HG02885 (cell line): ENCODE measurements around the gene WDR70.
"Not testable (repeated sequence)": the region's sequence is repeated elsewhere in the genome, so short reads cannot be mapped to it uniquely, and the experiment has no call there.

ENCODE experiments used
- ATAC-seq: cut with Tn5 transposase; IDR thresholded peaks from one replicate; pipeline ENCODE4 v1.9.1; 2021; ENCODE audit warnings: mild to moderate bottlenecking; ENCODE audit not compliant: unreplicated experiment, poor library complexity

The WDR70 gene

DNA sequence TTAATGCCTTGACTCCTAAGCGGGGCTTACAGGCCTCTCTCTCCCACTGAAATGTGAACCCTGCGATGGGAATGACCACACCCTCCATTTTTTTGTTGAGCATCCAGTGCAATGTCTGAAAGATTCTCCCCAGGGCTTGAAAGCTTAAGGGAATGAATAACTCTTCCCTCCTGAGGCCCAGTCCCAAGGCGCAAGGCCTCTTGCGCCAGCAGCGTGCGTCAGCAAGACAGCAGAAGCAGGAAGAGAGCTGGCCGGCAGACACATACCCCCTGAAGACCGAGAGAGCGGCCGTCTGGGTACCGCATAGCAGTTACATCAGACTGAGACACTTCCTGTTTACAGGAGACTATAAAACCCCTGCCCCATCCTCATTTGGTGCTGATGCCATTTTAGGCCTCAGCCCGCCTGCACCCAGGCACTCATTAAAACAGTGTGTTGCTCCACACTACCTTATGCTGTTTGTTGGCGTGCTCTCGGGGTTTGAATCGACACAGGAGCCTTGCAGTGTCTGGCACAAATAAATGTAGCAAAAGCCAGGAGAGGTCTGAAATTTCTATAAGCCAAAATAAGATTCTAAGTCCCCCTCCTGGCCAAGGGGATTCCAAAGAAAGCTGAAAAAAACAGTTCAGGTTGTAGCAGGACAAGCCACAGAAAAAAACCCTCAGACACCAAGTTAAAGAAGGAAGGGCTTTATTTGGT, 398.5 kb downstream of the WDR70 start:
- ATAC-seq, result no peak

GRCh38 chr5:37781409-37781808, 402.3 kb downstream of the WDR70 start:
- ATAC-seq, result not testable (repeated sequence)

- no peak for ATAC-seq
These were observed 407.3 kb downstream of the WDR70 start for GRCh38 chr5:37786416-37786815.

- no peak for ATAC-seq
These were observed 407.9 kb downstream of the WDR70 start for GRCh38 chr5:37786862-37787519.

DNA sequence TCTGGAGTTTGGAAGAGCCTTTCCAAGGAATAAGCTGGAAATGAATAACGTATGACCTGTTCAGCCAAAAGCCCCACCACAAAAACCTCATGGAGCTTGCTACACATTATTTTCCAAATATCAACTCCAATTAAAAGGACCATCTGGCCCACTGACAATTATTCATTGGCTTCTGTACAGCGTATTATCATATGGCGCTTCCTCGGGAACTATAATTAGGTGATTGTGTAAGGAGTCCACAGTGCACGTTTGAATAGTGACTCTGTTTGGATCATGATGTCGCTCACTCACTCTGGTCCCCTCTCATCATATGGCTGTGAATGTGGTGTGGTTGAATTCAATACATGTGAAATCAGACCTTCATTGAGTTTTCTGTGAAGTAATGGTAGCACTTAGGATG, 408.6 kb downstream of the WDR70 start:
- ATAC-seq, result no peak

DNA sequence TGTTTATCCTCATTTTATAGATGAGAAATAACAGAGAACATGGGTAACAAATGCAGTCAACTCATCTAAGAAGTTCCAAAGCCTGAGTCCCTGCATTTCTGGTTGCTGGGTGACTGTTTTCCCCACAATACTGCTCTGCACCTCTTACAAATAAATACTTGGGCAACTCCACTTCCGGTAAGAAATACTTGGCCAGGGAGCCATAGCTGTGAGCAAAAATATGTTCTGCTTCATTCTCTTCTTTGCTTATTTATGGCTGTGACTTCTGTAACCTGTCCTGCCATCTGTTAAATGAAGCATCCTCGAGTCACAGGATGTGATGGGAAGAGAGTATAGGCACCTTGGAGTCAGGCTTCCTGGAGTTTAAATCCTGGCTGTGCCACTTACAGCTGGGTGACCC, 410.9 kb downstream of the WDR70 start:
- no peak for ATAC-seq

DNA sequence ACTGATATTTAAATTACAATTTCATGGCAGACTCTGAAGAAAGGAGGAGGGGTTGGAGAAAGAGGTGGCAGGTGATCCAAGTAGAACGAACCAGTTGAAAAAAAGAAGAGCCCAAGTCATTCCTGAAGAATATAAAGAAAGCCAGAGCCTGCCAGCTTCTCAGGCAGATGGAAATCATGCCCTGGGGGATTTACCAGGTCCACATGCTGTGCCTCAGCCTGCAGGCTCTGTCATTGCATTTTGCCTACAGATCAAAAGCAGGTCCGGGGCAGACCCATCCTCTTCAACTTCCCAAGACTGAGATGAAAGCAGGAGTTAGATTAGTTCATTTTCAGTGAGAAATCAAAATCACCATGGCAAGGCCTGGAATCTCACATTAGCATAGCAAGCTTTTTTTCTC, 412.2 kb downstream of the WDR70 start:
- no peak for ATAC-seq

GRCh38 chr5:37792975-37793631, 414.0 kb downstream of the WDR70 start:
- no peak for ATAC-seq

DNA sequence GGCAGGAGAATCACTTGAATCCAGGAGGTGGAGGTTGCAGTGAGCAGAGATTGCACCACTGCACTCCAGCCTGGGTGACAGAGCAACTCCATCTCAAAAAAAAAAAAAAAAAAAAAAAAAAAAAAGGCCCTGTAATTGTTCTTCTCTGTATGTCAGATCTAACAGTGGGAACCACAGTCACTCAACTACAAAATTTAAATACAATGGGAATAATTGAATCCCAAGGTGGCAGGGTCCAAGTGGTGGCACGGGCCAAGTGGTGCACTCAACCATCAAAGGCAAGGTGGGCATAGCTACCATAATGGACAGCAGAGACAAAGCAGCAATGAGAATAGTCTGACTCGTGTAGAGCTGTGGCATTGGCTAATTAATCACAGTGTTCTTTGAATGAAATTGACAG, 416.2 kb downstream of the WDR70 start:
- not testable (repeated sequence) for ATAC-seq

- not testable (repeated sequence) for ATAC-seq
These were observed 417.3 kb downstream of the WDR70 start for GRCh38 chr5:37796435-37796834.

GRCh38 chr5:37799865-37800421, 420.8 kb downstream of the WDR70 start:
- no peak for ATAC-seq

GRCh38 chr5:37801521-37801920, 422.4 kb downstream of the WDR70 start:
- ATAC-seq, result no peak
